GM21367 (cell line): Measurements from ENCODE around the gene TMEM161A.

Experiments
- ATAC-seq: cut with Tn5 transposase; IDR thresholded peaks from one replicate; pipeline ENCODE4 v1.9.1; 2021; ENCODE audit not compliant: unreplicated experiment

The TMEM161A gene

DNA sequence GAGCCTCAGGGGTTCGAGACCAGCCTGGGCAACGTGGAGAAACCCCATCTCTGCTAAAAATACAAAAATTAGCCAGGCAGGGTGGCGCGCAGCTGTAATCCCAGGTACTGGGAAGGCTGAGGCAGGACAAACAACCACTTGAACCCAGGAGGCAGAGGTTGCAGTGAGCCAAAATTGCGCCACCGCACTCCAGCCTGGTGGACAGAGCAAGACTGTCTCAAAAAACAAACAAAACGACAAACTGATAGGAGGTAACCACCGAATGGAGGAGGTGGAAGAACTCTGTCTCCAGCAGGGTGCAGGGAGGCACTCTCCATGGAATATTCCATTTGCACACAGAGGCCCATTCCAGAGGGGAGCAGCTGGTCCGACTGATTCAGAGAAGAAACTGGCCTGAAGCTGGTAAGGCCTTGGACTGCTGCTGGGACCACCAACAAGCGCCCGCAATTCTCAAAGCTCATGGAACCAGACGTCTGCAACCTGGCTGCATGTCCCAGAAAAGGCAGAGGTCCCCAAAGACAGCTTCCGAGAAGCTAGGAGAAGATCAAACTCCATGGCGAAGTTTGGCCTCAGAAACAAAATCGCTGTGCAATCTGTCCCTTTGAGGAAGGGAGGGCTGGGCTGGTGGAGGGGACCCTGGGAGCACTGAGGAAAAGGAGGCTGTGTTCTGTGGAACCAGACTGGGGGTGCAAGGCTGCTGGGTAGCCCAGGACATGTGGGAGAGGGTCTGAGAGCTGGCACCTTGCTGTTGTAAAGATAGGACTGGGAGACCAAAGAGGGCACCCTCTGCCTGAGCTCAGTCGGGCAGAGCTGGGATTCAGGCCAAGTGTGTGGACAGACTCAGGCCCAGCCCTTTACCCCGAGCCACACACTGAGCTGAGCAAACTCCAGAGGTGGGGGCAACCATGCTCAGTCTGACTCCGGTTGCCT is 39.3 kb downstream of the TMEM161A start:
- no peak for ATAC-seq

DNA sequence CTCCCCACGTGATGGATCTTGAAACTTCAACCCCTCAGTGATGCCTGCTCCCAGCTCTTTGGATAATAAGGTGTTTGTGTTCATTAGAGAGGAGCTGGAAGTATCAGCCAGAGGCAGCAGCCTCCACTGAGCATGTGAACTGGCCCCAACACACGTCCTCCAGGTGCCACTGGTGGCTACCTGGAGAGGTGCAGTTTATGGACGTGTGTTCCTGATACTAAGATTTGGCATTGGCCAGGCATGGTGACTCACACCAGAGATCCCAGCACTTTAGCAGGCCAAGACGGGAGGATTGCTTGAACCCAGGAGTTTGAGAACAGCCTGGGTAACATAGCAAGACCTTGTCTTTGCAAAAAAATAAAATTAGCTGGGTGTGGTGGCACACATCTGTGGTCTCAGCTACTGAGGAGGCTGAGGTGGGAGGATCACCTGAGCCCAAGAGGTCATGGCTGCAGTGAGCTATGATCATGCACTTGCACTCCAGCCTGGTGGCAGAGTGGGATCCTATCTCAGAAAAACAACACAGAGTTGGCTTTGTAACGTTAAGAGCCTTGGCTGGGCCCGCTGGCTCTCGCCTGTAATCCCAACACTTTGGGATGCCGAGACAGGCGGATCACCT is 40.1 kb downstream of the TMEM161A start:
- ATAC-seq: no peak

DNA sequence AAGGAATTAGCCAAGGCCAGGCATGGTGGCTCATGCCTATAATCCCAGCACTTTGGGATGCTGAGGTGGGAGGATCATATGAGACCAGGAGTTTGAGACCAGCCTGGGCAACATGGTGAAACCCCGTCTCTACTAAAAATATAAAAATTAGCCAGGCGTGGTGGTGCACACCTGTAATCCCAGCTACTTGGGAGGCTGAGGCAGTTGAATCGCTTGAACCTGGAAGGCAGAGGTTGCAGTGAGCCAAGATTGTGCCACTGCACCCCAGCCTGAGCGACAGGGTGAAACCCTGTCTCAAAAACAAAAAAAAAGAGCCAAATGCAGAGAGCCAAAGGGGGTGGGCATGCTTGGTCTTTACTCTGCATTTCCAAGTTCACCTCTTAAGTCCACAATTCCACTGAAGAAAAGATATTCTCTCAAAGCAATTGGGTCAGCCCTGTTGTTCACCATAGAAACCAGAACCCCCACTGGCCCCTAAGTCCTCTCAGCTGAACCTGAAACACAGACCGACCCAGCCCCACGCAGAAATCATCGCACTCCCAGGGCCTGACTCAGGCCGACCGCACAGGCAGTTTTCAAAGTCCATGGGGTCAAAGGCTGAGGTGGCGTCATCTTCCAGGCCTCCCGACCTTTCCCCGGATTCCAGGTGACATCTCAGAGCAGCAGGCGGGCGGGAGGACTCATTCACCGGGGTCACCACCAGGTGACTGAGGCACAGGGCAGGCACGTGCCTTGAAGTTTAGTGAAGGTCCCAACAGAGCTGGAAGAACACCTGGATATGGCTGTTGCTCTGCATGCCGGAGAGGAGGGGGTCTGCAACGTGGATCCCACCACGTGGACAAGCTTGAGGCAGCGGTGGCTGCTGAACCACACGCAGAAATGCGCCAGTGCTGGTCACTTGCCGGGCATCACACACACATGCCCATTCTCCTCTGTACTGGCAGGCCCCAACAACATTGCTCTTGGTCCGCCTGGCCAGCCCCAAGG is 41.3 kb downstream of the TMEM161A start:
- no peak for ATAC-seq

DNA sequence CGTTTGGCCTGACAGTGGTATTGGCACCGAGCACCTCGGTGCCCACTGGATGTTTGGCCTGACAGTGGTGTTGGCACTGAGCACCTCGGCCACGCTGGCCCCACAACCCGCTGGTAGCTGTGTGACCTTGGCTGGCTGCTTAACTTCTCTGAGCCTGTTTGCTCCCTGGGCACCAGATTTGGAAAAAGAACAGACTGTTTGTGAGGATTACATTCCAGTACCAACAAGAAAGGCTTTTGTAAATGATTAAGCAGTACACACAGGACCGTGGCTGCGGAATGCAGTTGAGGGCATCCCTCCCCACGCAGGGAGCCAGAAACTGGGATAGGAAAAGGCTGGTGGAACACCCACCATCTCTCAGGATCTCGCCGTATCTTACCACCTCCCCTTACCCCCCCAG is 42.6 kb downstream of the TMEM161A start:
- ATAC-seq: no peak

DNA sequence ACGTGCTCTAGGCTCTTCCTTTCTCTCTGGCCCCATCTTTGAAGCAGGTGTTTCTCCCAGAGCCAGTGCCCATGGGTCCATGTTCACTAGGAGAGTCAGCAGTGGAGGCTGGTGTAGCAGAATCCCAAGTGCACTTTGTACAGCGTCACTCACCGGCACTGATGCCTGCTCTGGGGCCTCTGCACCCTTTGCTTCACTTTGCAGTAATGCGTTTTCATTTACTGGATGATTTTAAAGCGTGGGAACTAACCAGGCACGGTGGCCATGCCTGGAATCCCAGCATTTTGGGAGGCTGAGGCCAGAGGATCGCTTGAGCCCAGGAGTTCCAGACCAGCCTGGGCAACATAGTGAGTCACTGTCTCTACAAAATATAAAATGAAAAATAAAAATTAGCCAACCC is 43.8 kb downstream of the TMEM161A start:
- no peak for ATAC-seq

DNA sequence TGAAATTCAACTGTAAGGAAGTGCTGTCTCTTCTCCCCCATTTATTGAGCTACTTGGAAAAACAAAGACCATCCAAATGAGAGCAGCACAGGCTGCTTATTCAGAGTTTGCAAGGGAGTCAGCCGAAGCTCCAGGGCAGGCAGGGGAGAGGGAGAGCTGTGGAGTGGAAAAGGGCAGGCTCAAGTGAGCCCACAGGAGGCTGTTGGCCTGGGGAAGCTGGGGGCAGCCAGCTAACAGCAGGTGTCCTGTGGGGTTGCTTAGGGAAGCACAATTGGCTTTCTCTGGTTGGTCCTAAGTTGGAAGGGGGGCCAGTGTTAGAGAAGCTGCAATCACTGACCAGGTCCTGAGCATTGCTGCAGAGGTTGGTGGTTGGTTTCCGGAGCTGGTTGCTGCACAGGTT is 50.6 kb downstream of the TMEM161A start:
- no peak for ATAC-seq

DNA sequence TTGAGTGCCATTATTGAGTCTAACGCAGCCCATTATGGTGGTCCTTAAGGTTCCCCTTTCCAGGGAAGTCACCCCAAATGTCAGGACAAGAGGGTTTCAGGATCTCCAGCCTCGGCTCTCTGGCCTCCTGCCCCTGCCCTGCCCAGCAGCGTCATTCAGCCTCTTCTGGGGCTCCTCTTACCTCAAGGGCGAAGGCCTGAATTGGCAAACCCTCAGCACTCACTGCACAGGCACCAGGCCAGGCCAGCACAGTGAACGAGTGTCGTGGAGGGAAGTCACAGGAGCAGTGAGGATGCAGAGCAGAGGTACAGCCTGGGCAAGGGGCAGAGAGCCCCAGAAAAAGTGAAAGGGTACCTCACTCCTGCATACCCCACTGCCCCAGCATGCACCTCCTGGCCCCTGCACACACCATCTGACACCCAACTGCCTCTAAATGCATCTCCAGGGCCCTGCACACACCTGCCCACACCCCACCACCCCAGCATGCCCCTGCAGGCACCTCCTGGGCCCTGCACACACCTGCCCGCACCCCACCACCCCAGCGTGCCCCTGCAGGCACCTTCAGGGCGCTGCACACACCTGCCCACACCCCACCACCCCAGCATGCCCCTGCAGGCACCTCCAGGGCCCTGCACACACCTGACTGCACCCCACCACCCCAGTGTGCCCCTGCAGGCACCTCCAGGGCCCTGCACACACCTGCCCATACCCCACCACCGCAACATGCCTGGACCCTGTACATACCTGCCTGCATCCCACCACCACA is 54.7 kb downstream of the TMEM161A start:
- no peak for ATAC-seq

DNA sequence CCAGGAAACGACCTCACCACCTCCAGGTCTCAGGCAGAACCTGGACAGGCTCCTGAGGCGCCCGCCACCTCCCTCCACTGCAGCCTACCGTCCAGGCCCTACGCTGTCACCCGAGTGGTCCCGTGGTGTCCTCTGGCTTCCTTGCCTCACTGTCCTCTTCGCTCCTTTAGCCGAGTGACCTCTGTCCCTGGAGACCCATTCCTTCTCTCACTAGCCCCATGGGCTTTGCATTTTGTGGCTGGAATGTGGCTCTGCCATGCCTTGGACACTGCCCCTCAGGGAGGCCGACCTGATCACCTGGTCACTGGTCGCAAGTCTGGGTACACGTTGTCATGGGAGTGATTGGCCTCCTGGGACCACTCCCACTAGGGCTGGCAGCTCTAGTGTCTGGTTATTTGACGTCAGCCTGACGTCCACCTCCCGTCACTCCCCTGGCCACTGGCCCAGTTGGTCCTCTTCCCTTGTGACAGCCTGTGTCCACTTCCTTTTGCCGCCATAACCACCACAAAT is 56.6 kb downstream of the TMEM161A start:
- no peak for ATAC-seq

DNA sequence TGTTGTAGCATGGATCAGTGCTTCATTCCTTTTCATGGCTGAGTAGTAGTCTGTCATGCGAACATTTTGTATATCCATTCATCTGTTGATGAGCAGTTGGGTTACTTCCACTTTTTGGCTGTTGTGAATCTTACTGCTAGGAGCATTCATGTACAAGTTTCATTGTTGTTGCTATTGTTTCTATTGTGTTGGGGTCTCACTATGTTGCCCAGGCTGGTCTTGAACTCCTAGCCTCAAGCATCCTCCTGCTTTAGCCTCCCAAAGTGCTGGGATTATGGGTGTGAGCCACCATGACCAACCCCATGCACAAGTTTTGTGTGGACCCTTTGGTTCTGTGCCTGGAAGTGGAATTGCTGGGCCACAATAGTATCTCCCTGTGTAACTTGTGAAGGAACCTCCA is 58.7 kb downstream of the TMEM161A start:
- no peak for ATAC-seq

DNA sequence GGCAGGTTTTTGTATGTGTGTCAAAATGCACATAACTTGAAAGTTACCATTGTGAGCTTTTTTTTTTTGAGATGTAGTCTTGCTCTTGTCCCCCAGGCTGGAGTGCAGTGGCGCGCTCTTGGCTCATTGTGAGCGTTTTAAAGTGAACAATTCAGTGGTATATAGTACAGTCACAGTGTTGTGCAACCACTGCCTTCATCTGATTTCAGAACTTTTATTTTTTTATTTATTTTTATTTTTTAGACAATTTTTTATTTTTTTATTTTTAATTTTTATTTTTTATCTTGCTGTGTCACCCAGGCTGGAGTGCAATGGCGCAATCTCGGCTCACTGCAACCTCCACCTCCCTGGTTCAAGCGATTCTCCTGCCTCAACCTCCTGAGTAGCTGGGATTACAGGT is 59.5 kb downstream of the TMEM161A start:
- no peak for ATAC-seq

DNA sequence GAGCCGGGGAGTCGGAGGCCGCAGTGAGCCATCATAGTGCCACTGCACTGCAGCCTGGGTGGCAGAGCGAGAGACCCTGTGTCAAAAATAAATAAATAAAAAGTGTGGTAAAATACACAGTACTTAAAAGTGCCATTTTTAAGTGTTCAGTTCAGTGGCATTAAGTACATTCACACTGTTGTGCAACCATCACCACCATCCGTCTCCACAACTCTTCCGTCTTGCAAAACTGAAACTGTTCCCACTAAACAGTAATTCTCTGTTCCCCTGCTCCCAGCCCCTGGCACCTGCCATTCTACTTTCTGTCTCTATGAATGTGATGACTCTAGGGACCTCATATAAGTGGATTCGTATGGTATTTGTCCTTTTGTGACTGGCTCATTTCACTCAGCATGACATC is 61.2 kb downstream of the TMEM161A start:
- no peak for ATAC-seq

DNA sequence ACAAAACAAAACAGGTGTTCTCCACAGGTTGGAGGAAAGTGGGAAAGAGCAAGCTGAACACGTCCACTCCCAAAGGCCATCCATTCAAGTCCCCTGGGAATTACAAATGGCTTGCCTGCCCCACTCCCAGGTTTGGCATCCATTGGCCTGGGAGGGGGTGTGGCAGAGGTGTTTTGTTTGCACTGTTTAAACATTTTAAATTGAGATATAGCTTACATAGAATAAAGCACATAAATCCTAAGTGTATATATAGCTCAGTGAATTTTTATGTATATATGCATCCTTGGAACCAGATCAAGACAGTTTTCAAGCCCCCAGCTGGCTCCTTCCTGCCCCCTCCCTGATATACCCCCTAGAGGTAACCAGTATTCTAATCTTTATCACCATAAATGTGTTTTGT is 61.8 kb downstream of the TMEM161A start:
- no peak for ATAC-seq

DNA sequence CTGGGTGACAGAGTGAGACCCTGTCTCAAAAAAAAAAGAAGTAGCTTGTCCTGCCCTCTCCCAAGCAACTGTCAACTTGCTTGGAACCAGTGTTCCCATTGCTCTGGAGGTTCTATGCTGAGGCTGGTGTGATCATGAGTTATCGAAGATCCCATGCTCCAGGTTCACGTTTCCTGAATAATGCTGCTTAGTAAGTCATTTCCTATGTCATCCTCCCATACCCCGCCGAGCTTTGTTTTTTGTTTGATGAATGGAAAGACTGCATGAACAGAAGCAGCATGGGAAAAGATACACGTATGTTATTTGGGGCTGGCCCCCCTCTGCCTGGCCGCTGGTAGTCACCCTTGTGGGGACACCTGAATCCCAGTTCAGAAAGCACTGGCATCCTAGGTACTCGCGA is 63.2 kb downstream of the TMEM161A start:
- no peak for ATAC-seq

DNA sequence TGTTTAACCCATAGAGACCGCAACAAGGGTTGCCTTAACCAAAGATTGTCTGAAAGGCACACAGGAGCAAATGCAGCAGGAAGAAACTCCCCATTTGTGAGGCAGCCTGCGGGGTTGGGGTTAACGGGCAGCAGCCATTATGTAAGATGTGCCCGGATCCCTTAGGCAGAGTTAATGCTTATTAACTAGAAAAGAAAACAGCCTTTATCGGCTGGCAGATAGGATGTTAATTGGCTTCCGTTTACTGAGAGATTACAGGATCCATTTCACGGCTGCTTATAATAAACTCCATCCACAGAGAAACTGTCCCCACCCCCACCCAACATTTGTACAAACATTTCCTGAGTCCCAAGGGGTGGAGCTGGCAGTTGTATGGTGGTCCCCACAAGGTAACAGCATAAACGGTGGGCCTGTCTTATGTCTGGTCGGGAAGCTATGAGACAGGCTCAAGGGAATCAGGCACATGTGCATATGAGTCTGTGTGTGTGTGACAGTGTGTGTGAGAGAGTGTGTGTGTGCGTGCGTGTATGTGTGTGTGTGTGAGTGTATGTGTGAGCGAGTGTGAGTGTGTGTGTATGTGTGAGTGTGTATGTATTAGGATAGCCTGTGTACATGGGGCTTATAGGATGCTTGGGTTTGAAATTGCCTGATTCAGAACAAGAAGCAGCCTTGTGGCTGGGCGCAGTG is 63.9 kb downstream of the TMEM161A start:
- no peak for ATAC-seq

DNA sequence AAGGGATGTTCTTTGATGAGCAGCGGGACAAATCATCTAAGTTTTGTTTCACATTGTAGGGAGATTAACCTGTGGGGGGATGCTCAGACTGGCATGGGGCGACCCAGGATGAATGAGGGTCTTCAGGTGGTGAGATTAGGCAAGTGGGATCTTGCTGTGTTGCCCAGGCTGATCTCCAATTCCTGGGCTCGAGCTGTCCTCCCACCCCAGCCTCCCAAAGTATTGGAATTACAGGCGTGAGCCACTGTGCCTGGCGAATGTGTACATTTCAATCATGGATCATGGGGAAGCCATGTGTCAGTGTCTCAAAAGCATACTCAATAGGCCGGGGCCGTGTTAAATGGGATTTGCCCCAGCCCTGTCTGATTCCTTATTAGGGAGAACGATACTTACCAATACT is 66.4 kb downstream of the TMEM161A start:
- no peak for ATAC-seq
